Activated gamma-delta T cell (primary cell): ENCODE measurements around the gene INS.

Experiments
- DNase-seq: peaks from one replicate; lab custom pipeline; 2025; lab: John Stamatoyannopoulos, UW

Gene INS

DNA sequence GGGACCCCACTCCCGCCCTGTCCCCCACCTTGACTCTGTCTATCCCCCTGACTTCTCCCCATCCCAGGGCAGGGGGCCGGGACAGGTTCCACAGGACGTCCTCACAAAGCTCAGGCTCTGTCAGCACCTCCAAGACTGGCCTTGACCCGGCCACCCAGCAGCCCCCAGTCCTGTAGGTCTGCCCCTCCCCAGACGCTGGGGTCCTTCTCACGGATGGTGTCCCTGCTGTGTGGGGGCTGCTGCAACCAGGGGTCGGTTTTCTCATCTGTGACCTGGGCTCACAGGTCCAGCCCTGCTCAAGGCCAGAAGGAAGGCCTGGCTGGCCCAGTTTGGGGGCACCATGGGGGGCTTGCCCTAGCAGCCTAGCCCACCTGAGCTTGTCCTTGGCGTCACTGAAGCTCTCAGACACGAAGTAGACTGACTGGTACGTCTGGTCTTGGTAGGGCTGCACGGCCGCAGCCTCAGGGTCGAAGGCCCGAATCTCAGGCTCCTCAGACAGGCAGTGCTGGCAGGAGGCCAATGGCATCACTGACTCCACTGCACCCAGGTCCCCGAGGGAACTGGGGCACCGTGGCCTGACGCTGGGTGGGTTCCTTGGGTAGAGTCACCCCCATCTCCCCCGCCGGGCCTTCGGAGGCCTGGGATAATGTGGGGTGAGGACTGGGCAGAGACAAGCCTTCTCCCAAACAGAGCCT lies 4.0 kb upstream of the INS start:
- no peak for DNase-seq

DNA sequence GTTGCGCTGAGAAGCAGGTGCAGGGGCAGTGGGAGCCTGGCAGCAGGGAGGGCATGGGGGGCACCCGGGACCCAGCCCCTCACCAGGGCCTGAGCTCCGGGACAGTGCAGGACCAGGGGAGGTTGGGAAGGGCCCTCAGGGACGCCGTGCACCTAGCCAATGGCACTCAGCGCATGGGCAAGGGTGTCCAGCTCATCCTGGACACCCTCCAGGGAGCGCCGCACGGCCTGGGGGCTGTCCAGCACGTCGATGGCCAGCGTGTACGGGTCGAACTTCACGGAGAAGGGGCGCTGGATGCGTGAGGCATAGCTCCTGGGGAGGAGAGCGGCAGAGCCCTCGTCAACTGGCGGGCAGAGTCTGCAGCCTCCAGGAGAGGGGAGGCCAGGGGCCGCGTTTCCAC lies 3.1 kb upstream of the INS start:
- DNase-seq, result no peak

DNA sequence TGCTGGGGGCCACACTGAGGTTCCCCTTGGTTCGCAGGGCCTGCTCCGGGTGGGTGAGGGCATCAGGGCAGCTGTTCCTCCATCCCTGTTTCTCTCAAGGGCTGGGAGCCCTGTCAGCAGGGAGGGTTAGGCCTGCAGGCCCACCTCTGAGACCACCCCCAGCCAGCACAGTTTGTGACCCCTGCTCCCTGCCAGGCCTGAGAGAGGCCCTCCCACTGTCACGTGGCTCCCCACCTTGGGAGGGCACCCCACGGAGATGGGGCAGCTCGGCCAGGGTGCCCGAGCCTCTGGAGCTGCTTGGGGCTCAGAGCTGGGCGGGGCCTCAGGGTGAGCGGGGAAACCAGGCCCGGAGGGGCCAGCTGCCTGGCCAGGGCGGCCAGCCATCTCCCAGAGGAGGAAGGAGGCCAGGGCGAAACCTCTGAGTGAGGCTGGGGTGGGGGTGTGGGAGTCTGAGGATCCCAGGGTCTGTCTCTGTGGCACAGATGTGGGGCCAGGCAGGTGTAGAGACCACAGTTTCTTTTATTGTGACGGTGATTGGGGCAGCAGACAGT lies 2.5 kb upstream of the INS start:
- no peak for DNase-seq

DNA sequence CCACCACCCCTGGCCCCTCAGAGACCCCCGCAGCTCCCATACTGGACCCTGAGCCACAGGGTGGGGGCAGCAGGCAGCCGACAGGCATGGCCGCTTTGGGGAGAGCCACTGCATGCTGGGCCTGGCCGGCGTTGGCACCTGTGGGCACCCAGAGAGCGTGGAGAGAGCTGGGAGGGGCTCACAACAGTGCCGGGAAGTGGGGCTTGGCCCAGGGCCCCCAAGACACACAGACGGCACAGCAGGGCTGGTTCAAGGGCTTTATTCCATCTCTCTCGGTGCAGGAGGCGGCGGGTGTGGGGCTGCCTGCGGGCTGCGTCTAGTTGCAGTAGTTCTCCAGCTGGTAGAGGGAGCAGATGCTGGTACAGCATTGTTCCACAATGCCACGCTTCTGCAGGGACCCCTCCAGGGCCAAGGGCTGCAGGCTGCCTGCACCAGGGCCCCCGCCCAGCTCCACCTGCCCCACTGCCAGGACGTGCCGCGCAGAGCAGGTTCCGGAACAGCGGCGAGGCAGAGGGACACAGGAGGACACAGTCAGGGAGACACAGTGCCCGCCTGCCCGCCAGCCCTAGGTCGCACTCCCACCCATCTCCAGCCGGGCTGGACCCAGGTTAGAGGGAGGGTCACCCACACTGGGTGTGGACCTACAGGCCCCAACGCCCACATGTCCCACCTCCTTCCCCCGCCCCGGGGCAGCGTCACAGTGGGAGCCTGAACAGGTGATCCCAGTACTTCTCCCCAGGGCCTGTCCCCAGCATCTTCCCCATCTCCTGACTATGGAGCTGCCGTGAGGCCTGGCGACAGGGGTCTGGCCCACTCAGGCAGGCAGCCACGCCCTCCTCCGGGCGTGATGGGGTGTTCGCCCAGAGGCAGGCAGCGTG lies 1.2 kb downstream of the INS start:
- no peak for DNase-seq

DNA sequence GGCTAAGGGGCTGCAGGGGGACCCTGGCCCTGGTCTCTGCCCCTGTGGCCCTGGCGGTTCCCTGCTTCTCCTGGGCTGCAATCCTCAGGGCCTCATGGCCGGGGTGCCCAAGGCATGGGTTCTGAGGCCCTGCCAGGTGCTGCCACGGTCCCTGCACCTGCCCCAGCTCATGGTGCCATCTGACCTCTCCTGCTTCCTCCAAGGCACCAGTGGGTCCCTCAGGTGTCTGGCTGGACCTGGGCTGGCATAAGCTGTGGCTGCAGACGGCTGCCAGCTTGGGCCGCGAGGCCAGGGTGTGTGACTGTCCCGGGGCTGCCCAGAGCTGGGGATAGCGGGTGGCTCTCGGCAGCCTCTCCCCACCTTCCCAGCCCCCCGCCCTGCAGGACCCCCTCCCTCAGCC lies 2.0 kb downstream of the INS start:
- no peak for DNase-seq

DNA sequence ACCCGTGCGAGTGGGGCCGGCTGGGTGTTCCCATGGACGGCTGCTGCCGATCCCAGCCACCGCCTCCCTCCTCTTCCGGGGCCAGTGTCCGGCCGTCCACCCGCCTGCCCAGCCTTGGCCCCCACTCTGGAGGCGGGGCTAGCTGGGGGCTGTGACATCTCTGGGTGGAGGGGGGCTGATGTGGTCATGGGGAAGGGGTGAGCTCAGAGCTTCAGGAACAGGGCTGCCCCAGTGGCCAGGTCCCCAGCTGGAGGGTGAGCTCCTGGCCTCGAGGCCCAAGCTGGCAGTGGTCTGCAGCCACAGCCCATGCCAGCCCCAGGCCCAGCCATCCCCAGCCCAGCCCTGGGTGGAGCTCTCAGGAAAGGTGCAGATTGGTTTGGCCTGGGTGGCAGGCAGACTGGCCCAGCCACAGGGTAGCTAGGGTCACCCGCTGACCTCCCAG lies 2.7 kb downstream of the INS start:
- no peak for DNase-seq

DNA sequence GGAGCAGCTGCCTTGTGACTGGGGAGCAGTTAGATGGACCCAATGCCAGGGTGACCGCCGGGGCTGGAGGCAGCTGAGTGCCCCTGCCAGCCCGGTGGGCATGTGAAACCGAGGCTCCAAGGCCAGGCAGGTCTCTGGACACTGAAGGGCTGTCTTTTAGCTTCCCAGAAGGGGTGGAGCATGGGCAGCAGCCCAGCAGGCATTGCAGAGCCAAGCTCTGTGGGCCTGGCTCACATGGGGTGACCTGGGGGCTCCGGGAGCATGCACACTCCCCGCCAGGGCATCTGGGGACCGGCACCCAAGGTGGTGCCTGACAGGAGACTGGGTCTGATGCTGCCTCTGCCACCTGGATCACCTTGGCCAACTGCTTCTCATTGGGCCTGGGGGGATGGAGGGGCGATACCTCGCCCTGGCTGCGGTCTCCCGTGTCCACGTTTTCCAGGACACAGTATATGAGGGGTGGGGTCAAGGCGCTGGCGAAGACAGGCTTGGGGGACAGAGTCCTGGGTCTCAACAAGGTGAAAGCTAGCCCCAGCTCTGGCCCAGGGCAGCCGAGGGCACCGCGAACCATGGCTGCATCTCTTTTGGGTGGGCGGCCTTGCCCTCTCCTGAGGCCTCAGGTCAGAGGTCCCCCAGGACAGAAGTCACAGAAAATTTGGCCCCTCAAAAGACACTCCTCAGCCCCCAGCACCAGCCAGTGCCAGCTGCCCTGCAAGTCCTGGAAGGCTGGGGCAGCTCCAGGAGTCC lies 3.5 kb downstream of the INS start:
- no peak for DNase-seq

DNA sequence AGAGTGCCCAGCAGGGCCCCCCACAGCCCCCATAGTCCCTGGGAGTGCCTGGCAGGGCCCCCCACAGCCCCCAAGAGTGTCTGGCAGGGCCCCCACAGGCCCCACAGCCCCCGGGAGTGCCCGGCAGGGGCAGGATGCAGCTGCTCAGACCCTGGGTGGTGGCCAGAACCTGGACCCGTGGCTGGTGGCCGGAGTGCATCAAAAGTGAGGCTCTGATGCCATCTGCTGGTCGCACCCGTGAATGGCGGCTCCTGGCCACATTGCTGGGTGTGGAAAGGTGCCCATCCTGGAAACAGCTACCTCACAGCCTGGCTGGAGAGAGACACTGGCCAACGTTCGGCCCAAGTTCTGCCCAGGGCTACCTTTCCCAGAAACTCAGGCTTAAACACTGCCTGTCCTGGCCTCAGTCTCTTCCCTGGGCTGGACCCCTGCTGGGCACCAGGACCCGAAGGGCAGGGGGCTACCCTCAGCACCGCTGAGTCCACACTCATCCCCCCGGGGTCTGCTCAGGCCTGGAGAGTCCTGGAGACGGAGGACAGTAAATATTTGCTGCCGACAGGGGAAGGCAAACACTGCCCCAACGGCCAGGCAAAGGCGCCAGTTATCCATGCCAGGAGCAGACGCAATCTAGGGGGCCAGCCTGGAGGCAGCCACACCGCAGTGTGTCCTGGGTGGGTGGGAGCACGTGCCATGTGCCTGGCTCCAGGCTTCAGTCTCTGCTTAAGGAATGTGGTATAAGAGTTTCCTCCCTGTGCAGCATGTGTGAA lies 4.4 kb downstream of the INS start:
- no peak for DNase-seq

DNA sequence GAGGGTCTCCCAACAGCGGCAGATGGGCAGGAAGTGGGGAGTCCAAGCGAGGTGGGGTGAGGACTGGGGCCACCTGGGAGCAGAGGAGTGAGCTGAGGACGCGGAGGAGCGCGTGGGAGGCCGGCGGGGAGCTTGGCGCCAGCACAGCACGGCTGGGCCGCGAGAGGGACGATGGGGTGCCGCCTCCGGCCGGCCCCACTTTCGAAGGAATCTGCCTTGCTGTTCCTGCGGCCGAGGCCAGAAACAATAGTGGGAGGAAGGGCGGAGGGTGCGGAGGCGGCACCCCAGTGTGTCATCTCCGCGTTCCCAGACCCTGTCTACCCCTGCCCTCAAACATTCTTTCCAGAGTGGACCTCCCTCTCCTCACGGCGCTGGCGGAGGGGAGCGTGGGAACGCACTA lies 5.5 kb downstream of the INS start:
- DNase-seq, result no peak

DNA sequence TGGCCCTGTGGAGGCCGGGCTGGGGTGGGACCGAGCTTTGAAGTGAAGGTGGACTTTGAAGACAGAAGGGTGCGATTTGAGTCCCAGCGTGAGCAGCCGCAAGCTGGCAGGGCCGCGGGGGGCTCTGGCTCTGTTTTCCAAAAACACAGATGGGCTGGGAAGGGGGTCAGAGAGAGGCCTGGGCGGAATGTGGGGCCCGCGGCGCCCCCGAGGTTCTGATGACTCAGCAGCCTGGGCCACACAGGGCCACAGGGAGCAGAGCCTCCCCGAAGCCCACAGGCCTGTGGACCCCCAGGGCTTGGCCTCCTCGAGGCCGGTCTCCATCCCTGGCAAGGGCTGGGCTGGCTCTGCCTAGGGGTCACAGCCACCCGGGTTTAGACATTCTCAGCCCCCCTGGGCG lies 6.1 kb downstream of the INS start:
- DNase-seq, result no peak

DNA sequence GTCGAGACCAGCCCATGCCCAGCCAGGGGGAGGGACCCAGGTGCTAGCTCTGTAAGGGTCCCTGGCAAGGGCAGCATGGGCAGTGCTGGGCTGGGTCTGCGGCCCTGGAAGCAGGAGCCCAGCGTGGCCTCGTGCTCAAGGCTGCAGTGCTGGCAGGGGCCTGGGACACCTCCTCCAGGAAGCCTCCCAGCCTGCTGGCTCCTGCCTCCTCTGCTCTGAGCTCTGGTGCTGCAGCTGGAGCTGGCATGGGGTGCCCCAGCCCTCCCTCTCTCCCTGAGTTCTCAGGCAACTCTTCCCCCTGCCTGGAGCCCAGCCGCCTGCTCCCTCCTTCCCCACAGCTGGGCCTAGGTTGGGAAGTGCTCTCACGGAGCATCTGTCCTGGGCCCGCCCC lies 6.8 kb downstream of the INS start:
- no peak for DNase-seq

DNA sequence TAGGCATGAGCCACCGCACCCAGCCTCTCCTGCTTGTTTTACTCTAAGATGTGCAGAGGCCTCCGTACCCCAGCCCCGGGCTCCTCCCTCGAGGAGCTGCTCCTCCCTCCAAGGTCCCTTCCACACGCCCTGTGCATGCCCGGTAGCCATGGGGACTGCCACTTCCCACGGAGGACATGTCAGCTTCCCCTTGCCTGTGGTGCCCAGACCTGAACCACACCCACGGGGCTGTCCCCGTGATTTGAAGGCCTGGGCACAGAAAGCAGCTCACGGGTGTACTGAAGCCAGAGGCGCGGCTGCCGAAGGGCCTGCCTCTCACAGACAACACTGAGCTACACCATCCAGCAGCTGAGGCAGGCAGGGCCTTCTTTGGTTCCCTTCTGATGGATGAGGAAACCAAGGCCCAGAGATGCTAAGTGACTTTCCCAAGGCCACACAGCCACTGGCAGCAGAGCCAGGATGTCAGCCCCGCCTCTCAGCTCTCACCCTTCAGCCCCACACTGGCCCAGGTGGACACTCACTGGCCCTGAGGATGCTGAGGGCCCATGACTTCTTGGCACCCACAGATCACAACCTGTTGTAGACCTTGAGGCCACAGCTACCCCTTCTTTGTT lies 7.3 kb downstream of the INS start:
- no peak for DNase-seq

DNA sequence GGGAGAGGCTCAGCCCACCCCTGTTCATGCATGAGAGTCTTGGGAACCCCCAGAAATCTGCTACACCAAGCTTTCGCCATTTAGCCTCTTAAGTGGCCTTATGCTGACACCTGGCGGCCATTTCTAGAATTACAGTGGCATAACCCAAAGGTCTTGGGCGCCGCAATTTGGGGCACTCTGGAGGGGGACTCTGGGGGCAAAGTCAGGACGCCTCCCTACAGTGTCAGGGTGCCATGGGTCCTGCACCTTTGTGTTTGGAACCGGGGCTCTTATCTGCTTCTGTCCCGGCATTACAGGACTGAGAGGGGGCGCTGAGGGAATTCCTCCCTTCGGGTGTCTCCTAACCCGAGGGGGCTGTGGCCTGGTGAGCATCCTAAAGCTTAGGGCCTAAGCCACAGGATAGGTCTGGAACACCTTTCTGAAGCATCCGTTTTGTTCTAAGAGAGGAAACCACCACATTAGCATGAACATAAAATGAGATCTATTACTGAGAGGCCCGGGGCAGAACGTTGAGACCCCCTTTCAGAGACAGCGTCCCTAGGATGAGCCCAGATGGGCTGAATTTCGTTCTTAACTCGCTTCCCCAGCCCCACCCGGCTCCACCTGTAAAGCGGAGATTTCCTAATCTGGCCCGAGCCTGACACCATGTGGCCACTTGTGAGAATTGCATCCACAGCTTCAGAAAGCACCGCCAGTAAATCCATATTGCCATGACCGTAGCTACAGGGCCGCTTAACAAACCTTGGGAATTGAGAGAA lies 9.3 kb downstream of the INS start:
- no peak for DNase-seq

DNA sequence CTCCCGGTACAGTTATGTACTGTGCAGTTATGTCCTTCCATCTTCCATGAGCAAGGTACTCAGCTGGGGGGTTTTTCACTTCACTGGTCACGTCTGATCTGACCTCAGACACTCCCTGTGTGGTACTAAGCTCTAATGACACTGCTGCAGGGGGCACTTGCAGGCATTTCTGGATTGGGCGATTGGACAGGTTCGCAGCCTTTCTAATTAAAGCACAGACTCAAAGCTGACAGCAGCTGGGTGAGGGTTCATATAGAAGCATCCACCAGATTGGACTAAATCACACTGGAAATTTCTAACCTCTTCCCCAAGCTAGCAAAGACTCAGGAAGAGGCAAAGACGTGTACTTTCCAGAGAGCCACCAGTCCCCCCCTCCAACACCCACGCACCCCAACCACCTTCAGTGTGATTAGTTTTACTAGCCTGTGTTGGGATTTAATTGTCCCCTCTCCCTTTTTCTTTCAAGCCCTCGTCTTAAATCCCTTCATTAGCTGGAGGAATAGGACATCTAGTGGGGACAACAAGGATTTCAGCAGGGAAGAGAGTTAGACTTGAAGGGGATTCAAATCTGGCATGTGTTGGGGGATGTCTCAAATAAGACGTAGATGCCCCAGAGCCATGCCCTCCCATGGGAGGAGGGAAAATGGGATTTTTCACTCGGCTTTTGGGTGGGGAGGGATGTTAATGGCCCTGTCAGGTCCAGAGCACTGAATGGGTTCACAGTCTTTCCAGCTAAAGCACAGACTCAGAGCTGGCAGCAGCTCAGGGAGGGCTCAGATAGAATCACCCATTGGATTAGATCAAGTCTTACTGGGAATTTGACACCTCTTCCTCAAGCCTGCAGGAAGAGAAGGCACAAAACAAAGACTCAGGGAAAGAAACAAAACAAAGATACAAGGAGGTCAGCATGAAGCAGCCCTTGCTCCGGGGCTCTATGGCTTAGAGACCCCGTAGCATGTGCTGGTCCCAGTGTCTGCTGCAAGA lies 10.9 kb downstream of the INS start:
- DNase-seq, result no peak

DNA sequence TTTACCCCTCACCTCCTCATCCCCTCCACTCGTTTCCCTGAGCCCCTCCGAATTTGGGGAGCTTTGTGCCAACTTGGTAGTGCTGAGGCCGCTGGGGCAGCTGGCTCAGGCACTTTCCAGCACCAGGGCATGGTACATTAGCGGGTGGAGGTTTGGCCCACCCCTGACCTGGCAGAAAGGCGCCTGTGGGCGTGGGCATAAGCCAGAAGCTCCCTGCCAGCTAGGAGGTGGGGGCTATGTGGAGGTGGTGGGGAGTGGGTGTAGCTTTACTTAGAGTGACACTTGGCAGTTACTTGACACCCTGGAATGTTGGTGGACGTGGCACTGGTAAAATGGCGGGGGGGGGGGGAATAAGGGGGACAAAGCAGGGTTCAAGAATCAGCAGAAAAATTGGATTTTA lies 11.5 kb downstream of the INS start:
- DNase-seq, result no peak

DNA sequence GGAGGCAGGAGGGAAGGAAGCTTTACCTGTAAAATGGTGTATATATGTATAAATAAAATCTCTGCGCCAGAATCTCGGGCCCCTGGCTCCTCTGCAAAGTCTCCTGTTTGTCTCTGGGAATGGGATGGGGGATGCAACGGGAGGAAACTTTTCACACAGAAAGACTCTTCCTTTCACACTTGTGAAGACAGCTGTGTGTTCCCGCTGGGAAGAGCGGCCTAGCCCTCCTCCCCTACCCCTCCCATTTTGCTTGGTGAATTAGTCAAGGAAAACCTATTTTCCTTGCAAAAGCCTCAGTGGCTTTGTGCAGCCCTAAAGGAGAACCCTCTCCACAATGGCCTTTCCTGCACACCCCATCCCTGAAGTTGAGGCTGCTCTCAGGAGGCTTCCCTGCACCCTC lies 12.4 kb downstream of the INS start:
- no peak for DNase-seq

DNA sequence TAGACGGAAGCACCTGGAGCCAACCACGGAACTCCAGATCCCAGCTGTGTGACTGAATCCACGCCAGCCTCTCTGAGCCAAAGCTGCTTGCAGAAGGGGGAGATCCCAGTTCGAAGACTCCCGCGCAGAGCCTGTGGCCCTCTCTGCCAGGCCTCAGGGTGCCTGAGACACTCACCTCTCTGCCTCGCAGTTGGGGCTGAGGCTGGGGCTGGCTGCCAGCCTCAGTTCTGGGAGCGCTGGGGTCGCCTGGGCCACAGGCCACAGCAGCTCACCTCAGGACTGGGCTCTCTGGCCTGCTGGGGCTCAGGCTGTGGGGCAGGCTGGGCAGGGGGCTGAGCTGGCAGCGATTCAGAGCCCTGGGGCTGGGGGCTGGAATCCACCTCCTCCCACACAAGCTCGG lies 13.6 kb downstream of the INS start:
- DNase-seq, result no peak

DNA sequence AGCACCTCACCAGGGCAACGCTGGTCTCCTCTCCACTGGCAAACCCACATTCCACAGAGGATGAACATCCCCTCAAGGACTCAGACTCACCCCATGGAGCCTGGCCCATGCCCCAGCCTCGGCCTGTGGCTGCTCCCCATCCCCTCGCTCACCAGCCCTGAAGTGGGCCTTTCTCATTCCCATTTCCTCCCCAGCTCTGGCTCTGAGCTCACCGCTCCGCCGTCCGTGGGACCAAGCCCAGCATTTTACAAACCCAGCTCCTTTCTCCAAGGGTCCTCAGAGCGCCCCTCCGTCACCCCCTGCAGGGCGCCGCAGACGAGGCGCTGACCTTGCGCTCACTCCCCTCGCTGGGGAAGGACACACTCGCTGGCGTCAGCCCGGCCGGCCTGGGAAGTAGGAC lies 15.0 kb downstream of the INS start:
- DNase-seq, result no peak

DNA sequence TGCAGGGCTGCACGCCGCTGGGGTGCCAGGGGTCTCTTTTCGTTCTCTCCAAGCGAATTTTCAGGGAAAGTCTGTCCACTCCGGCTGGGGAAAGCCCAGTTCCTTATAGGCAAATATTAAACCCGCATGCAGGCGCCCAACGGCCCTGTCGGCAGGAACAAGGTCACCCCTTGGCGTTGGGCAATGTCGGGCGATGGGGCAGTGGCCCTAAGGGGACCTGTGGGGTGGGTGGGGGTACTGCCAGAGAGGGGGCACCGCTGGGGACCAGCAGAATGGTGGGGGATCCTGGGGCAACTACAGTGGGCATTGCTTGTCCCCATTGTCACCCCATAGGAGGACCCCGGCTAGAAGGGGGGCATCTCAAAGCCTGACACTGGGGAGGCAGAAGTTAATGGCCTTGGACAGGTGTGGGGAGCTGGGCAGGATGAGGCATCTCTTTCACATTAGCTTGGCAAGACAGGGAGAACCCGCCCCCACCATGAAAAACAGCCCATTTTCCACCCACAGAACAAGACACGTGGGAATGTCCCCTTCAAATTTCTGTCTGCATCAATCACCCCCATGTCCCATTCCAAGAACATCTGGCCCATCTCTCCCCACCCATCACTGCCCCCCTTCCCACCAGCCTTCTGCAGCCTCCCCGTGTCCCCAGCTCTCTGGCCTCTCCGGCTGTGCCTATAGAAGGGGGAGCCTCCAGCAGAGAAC lies 16.3 kb downstream of the INS start:
- no peak for DNase-seq
